Thyroid gland (tissue), 4 donors: ENCODE measurements around the gene SAMD9.
"Not testable (repeated sequence)": the region's sequence is repeated elsewhere in the genome, so short reads cannot be mapped to it uniquely, and the experiment has no call there.

Source experiments
- CTCF ChIP-seq, 6 experiments: fragments of 200-600 bp in 3 of 6; fragments of 450-650 bp in 3 of 6; sonication (generic) in 3 of 6; IDR thresholded peaks; one replicate each; pipeline ENCODE4 v1.5.1; 2016 to 2019; ENCODE audit warnings: antibody characterized with exemption in 6 of 6, mild to moderate bottlenecking in 2 of 6, inconsistent platforms in 1 of 6, moderate library complexity in 1 of 6
- POLR2A ChIP-seq, 2 donors: fragments of 450-650 bp; IDR thresholded peaks; one replicate each; pipeline ENCODE4 v1.6.1; 2017; ENCODE audit warnings: antibody characterized with exemption in 2 of 2, mild to moderate bottlenecking in 2 of 2, moderate library complexity in 1 of 2

- TF ChIP-seq CTCF, POLR2A (IDR thresholded peaks at IDR 0.05): not testable (repeated sequence)
Measured at GRCh38 chr7:93056621-93057020, 61.2 kb downstream of the SAMD9 start.
